OCI-LY7 (cell line): ENCODE data around the gene CLCN2. TPM values are rescaled to one million over a fixed set of nuclear protein-coding genes. Genes with fewer than 3 reads are reported as not detected.

Experiments
- BruUV-seq: library from RNA; stranded (reverse); fragments of 400-500 nt; replicated peaks from 2 replicates; lab custom pipeline; 2021; lab: Mats Ljungman, UMichigan
- CTCF ChIA-PET: fragments of 300-600 bp; sonication (Branson Sonifier 250); formaldehyde crosslinking; loops from one replicate; lab custom pipeline; 2022; ENCODE audit warnings: antibody characterized with exemption; ENCODE audit not compliant: unreplicated experiment; lab: Charles Lee
- POLR2A ChIA-PET: fragments of 300-600 bp; sonication (Branson Sonifier 250); formaldehyde crosslinking; loops from one replicate; lab custom pipeline; 2022; ENCODE audit warnings: antibody characterized with exemption; lab: Charles Lee
- DNase-seq: peaks from one replicate; pipeline ENCODE4 v3.0.0-alpha.2; 2015; ENCODE audit warnings: low spot score
- H2AFZ ChIP-seq: fragments of 200-600 bp; sonication (generic), shearing (Covaris generic); 2 replicates; pipeline ENCODE4 v1.6.1; 2014; ENCODE audit warnings: mild to moderate bottlenecking, antibody characterized with exemption, low read length, moderate library complexity
- H3K27ac ChIP-seq: fragments of 200-600 bp; sonication (generic); 2 replicates; pipeline ENCODE4 v1.5.1; 2014; ENCODE audit warnings: mixed run types, low read depth, mild to moderate bottlenecking, moderate library complexity, low read length, inconsistent platforms; ENCODE audit not compliant: poor library complexity, severe bottlenecking
- H3K36me3 ChIP-seq: fragments of 200-600 bp; sonication (generic); 2 replicates; pipeline ENCODE4 v1.6.1; 2014; ENCODE audit warnings: mild to moderate bottlenecking, antibody characterized with exemption, low read length, moderate library complexity, mixed read lengths; ENCODE audit not compliant: insufficient read depth
- H3K4me1 ChIP-seq: fragments of 200-600 bp; sonication (generic); 2 replicates; pipeline ENCODE4 v1.5.1; 2014; ENCODE audit warnings: mild to moderate bottlenecking, low read length; ENCODE audit not compliant: insufficient read depth, poor library complexity, severe bottlenecking
- H3K4me2 ChIP-seq: fragments of 200-600 bp; sonication (generic); 2 replicates; pipeline ENCODE4 v1.6.1; 2014; ENCODE audit warnings: mild to moderate bottlenecking, low read length
- H3K4me3 ChIP-seq: fragments of 200-600 bp; sonication (generic); 2 replicates; pipeline ENCODE4 v1.5.1; 2014; ENCODE audit warnings: mild to moderate bottlenecking, low read depth, low read length; ENCODE audit not compliant: poor library complexity, severe bottlenecking
- H3K79me2 ChIP-seq: fragments of 200-600 bp; sonication (generic); 2 replicates; pipeline ENCODE4 v1.6.1; 2016; ENCODE audit warnings: low read depth, mild to moderate bottlenecking, low read length, moderate library complexity, mixed read lengths; ENCODE audit not compliant: insufficient read depth
- H3K9me2 ChIP-seq: fragments of 200-600 bp; sonication (generic); 2 replicates; pipeline ENCODE4 v1.6.1; 2016; ENCODE audit warnings: mild to moderate bottlenecking, low read length, mixed read lengths; ENCODE audit not compliant: insufficient read depth
- H3K9me3 ChIP-seq: fragments of 200-600 bp; sonication (generic); 2 replicates; pipeline ENCODE4 v1.6.1; 2014; ENCODE audit warnings: mild to moderate bottlenecking, mixed run types, low read length, mixed read lengths
- H4K20me1 ChIP-seq: fragments of 200-600 bp; sonication (generic); 2 replicates; pipeline ENCODE4 v1.6.1; 2014; ENCODE audit warnings: mild to moderate bottlenecking, antibody characterized with exemption, low read length, moderate library complexity, mixed read lengths; ENCODE audit not compliant: insufficient read depth
- CTCF ChIP-seq: fragments of 200-600 bp; sonication (generic); conservative IDR thresholded peaks from 2 replicates; pipeline ENCODE4 v1.5.1; 2014; ENCODE audit warnings: mild to moderate bottlenecking, antibody characterized with exemption, low read length, moderate library complexity, mixed read lengths
- EZH2phosphoT487 ChIP-seq: fragments of 200-600 bp; sonication (generic); IDR thresholded peaks from 2 replicates; pipeline ENCODE4 v1.6.1; 2018; ENCODE audit warnings: low read depth, borderline replicate concordance, mild to moderate bottlenecking, mixed run types, antibody characterized with exemption, low read length, moderate library complexity, mixed read lengths
- intact Hi-C: fragments of 100-400 bp; cut with micrococcal nuclease; formaldehyde crosslinking; loops from one replicate; pipeline ENCODE4 v1.10.0; 2022; ENCODE audit not compliant: unreplicated experiment
- total RNA-seq, 2 experiments: library from RNA; depleted of rRNA in 1 of 2; stranded (reverse); fragments of >200 nt in 1 of 2; shearing (Covaris generic) in 1 of 2; gene quantifications; 2 replicates each; pipeline ENCODE4 v1.2.3, GENCODE V29; 2014 to 2022

The CLCN2 gene
- total RNA-seq, 2 experiments from 2014 or later, result 4.2 to 15.0 TPM

- ChIA-PET POLR2A (interaction anchor here (0.6 to 1.0 kb wide), 3 partner anchors 13 to 1227 kb away, joined by 3 to 7 read pairs (median 3); no protein-coding TSS in a partner anchor), CTCF (interaction anchor here (0.5 kb wide), 1 partner anchor 101 kb away, joined by 3 read pairs; no protein-coding TSS in a partner anchor)
- Histone ChIP-seq H2AFZ (peak overlapping the region; percentile 20; the same call in 1 of the 2 replicates), H3K36me3 (peaks cover 15% of the 10 kb centered on the region), H3K27ac (no peak overlapping the region), H3K4me3 (peak overlapping the region; percentile 97), H3K4me1 (peaks cover 23% of the 10 kb centered on the region), H3K4me2 (peak overlapping the region; percentile 84), H3K9me2 (no peaks in the 10 kb centered on the region), H3K9me3 (no peaks in the 10 kb centered on the region), H4K20me1 (no peaks in the 10 kb centered on the region; the same call in 1 of the 2 replicates), H3K79me2 (peaks cover 19% of the 10 kb centered on the region; the same call in 1 of the 2 replicates)
- no TSS peak for BruUV-seq
- no peak for TF ChIP-seq EZH2phosphoT487
- TF ChIP-seq CTCF, result no peak
- no peak for DNase-seq
- intact Hi-C loops, result loop anchor here (5.0 kb wide), 2 partner anchors 224 to 934 kb away; partner anchors contain the start of genes EIF2B5 and MCF2L2
Observed at GRCh38 chr3:184360929-184361531, 375 bp downstream of the CLCN2 start.

- H4K20me1 ChIP-seq, result no peaks in the 10 kb centered on the region; the same call in 1 of the 2 replicates
- intact Hi-C loops, result loop anchor here (5.0 kb wide), 2 partner anchors 223 to 933 kb away; partner anchors contain the start of genes EIF2B5 and MCF2L2
- POLR2A ChIA-PET, result interaction anchor here (0.6 to 1.0 kb wide), 4 partner anchors 12 to 574 kb away, joined by 3 to 7 read pairs (median 4); no protein-coding TSS in a partner anchor
Observed at GRCh38 chr3:184360070-184360928, 1.1 kb downstream of the CLCN2 start.

More at GRCh38 chr3:184360070-184360928, 1.1 kb downstream of the CLCN2 start:
- Histone ChIP-seq H3K27ac (no peak overlapping the region), H3K9me2 (no peaks in the 10 kb centered on the region), H3K4me3 (peak overlapping the region; percentile 97), H3K4me1 (peaks cover 23% of the 10 kb centered on the region), H3K9me3 (no peaks in the 10 kb centered on the region), H2AFZ (no peak overlapping the region), H3K36me3 (peaks cover 10% of the 10 kb centered on the region), H3K4me2 (peak overlapping the region; percentile 84), H3K79me2 (peaks cover 19% of the 10 kb centered on the region; the same call in 1 of the 2 replicates)
- CTCF ChIA-PET, result interaction anchor here (0.5 kb wide), 1 partner anchor 101 kb away, joined by 3 read pairs; no protein-coding TSS in a partner anchor
- TF ChIP-seq CTCF, result no peak
- TF ChIP-seq EZH2phosphoT487, result no peak
- no TSS peak for BruUV-seq
- DNase-seq, result no peak
